ENCODE results near the gene ECE2. TPM values are rescaled to one million over a fixed set of nuclear protein-coding genes. Genes with fewer than 3 reads are reported as not detected.
"Not testable (repeated sequence)": the region's sequence is repeated elsewhere in the genome, so short reads cannot be mapped to it uniquely, and the experiment has no call there.

ECE2 gene
- total RNA-seq, 5 donors from 2014 or later (not counting 1 experiment from before 2014, with no cell fraction given): not detected

GRCh38 chr3:184261854-184262763 lies 13.7 kb upstream of the ECE2 start:
- ChIA-PET CTCF (interaction anchor here (0.6 to 1.1 kb wide), 5 partner anchors 12 to 1085 kb away, joined by 3 to 20 read pairs (median 4); partner anchors contain the start of gene EEF1AKMT4 (in 1 of the 2)), POLR2A (no interaction called here)
- peaks cover 5 to 70% of the 10 kb centered on the region in 2 experiments for H3K27me3 ChIP-seq (replicated peaks in 1 of 2; ENCODE audit: control insufficient read depth in 2 of 2, extremely low read depth in 1 of 2, insufficient read depth in 2 of 2, low read length in 1 of 2)
- H3K27ac ChIP-seq (ENCODE audit: low read length): no peak overlapping the region
- Mint-ChIP-seq H3K4me3 (peak overlapping the region; percentile 76 to 84 (median 84)), H3K27ac (peak overlapping the region in 1 of 2 donors; percentile 25), H3K4me1 (peaks cover 18 to 28% (median 25%) of the 10 kb centered on the region in 3 donors), H3K9me3 (no peaks in the 10 kb centered on the region), H3K27me3 (peaks cover 22 to 41% of the 10 kb centered on the region in 2 donors), H3K36me3 (no peaks in the 10 kb centered on the region)
- H3K4me1 ChIP-seq (ENCODE audit: control insufficient read depth in 1 of 2, extremely low read depth in 1 of 2, insufficient read depth in 2 of 2, low read length in 2 of 2): peaks cover 19 to 31% of the 10 kb centered on the region in 2 experiments
- peak in 3 of 4 experiments; percentile 18 to 21 (median 19) for ATAC-seq (replicated peaks in 1 of 4)
- H3K4me3 ChIP-seq (ENCODE audit: control insufficient read depth in 1 of 2, extremely low read depth in 1 of 2, low read length in 1 of 2): peak overlapping the region; percentile 49 to 71
- DNase-seq: peak in 8 of 35 experiments; percentile 14 to 41 (median 20)
- H3K36me3 ChIP-seq (ENCODE audit: control insufficient read depth in 2 of 2, extremely low read depth in 1 of 2, insufficient read depth in 1 of 2, low read length in 1 of 2): no peaks in the 10 kb centered on the region
- WGBS (ENCODE audit: insufficient coverage): 5% methylated on average over 36 of the region's 66 CpGs
- no peaks in the 10 kb centered on the region for H3K9me3 ChIP-seq

GRCh38 chr3:184262764-184263179 lies 13.1 kb upstream of the ECE2 start:
- H3K9me3 ChIP-seq: no peaks in the 10 kb centered on the region
- no peak for ATAC-seq (replicated peaks in 1 of 4)
- H3K27me3 Mint-ChIP-seq: peaks cover 29 to 48% of the 10 kb centered on the region in 2 donors
- H3K27me3 ChIP-seq (replicated peaks in 1 of 2; ENCODE audit: control insufficient read depth in 2 of 2, extremely low read depth in 1 of 2, insufficient read depth in 2 of 2, low read length in 1 of 2): peaks cover 9 to 74% of the 10 kb centered on the region in 2 experiments
- peak in 1 of 35 experiments; percentile 38 for DNase-seq
- no peaks in the 10 kb centered on the region for H3K36me3 ChIP-seq (ENCODE audit: control insufficient read depth in 2 of 2, extremely low read depth in 1 of 2, insufficient read depth in 1 of 2, low read length in 1 of 2)
- peak overlapping the region; percentile 61 to 76 (median 71) for H3K4me3 Mint-ChIP-seq
- H3K4me1 ChIP-seq (ENCODE audit: control insufficient read depth in 1 of 2, extremely low read depth in 1 of 2, insufficient read depth in 2 of 2, low read length in 2 of 2): peaks cover 19 to 31% of the 10 kb centered on the region in 2 experiments
- H3K9me3 Mint-ChIP-seq: no peaks in the 10 kb centered on the region
- H3K4me3 ChIP-seq (ENCODE audit: control insufficient read depth in 1 of 2, extremely low read depth in 1 of 2, low read length in 1 of 2): peak overlapping the region in 1 of 2 donors; percentile 44
- POLR2A ChIA-PET: no interaction called here
- CTCF ChIA-PET: interaction anchor here in 1 of 2 donors (0.6 to 1.0 kb wide), 4 partner anchors 13 to 1085 kb away, joined by 3 to 5 read pairs (median 4); partner anchors contain the start of gene EEF1AKMT4
- no peak overlapping the region for H3K27ac ChIP-seq (ENCODE audit: low read length)
- H3K4me1 Mint-ChIP-seq: peaks cover 18 to 28% (median 25%) of the 10 kb centered on the region in 3 donors
- WGBS (ENCODE audit: insufficient coverage): 22% methylated on average over 10 of the region's 15 CpGs
- H3K27ac Mint-ChIP-seq: no peak overlapping the region
- H3K36me3 Mint-ChIP-seq: no peaks in the 10 kb centered on the region

DNA sequence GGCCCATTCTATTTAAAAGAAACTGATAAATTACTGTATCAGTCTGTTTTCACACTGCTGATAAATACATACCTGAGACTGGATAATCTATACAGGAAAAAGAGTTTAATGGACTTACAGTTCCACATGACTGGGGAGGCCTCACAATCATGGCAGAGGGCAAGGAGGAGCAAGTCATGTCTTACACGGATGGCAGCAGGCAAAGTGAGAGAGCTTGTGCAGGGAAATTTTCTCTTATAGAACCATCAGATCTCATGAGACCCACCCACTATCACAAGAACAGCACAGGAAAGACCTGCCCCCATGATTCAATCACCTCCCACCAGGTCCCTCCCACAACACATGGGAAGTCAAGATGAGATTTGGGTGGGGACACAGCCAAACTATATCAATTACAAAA lies 8.6 kb upstream of the ECE2 start:
- CTCF ChIA-PET; DNase-seq; H3K4me3 ChIP-seq (ENCODE audit: control insufficient read depth in 1 of 2, extremely low read depth in 1 of 2, low read length in 1 of 2); H3K9me3 ChIP-seq; H3K9me3 Mint-ChIP-seq; H3K4me3 Mint-ChIP-seq; H3K36me3 ChIP-seq (ENCODE audit: control insufficient read depth in 2 of 2, extremely low read depth in 1 of 2, insufficient read depth in 1 of 2, low read length in 1 of 2); H3K4me1 ChIP-seq (ENCODE audit: control insufficient read depth in 1 of 2, extremely low read depth in 1 of 2, insufficient read depth in 2 of 2, low read length in 2 of 2); ATAC-seq (replicated peaks in 1 of 4); POLR2A ChIA-PET; H3K27ac Mint-ChIP-seq; H3K27ac ChIP-seq (ENCODE audit: low read length); H3K4me1 Mint-ChIP-seq; H3K36me3 Mint-ChIP-seq: not testable (repeated sequence)
- H3K27me3 Mint-ChIP-seq: peaks cover 42 to 57% of the 10 kb centered on the region in 2 donors
- peaks cover 7 to 56% of the 10 kb centered on the region in 2 experiments for H3K27me3 ChIP-seq (replicated peaks in 1 of 2; ENCODE audit: control insufficient read depth in 2 of 2, extremely low read depth in 1 of 2, insufficient read depth in 2 of 2, low read length in 1 of 2)
- WGBS (ENCODE audit: insufficient coverage): no CpG with 5 or more reads among the region's 1 CpG

GRCh38 chr3:184272269-184272668 lies 3.6 kb upstream of the ECE2 start:
- Histone ChIP-seq H3K4me1 (ENCODE audit: control insufficient read depth in 1 of 2, extremely low read depth in 1 of 2, insufficient read depth in 2 of 2, low read length in 2 of 2) (peaks cover 0 to 6% of the 10 kb centered on the region in 2 experiments), H3K27ac (ENCODE audit: low read length) (no peak overlapping the region), H3K4me3 (ENCODE audit: control insufficient read depth in 1 of 2, extremely low read depth in 1 of 2, low read length in 1 of 2) (no peak overlapping the region), H3K36me3 (ENCODE audit: control insufficient read depth in 2 of 2, extremely low read depth in 1 of 2, insufficient read depth in 1 of 2, low read length in 1 of 2) (no peaks in the 10 kb centered on the region), H3K9me3 (no peaks in the 10 kb centered on the region), H3K27me3 (replicated peaks in 1 of 2; ENCODE audit: control insufficient read depth in 2 of 2, extremely low read depth in 1 of 2, insufficient read depth in 2 of 2, low read length in 1 of 2) (peaks cover 11 to 44% of the 10 kb centered on the region in 2 experiments)
- POLR2A ChIA-PET: no interaction called here
- Mint-ChIP-seq H3K27ac (no peak overlapping the region), H3K4me1 (peaks cover 6 to 9% (median 9%) of the 10 kb centered on the region in 3 donors), H3K4me3 (no peak overlapping the region), H3K36me3 (no peaks in the 10 kb centered on the region), H3K27me3 (peaks cover 49 to 50% of the 10 kb centered on the region in 2 donors), H3K9me3 (no peaks in the 10 kb centered on the region)
- CTCF ChIA-PET: interaction anchor here in 1 of 2 donors (0.7 kb wide), 1 partner anchor 18 kb away, joined by 9 read pairs; no protein-coding TSS in a partner anchor
- WGBS (ENCODE audit: insufficient coverage): 40% methylated on average over 1 of the region's 1 CpG
- DNase-seq (no peak), ATAC-seq (replicated peaks in 1 of 4) (no peak)

DNA sequence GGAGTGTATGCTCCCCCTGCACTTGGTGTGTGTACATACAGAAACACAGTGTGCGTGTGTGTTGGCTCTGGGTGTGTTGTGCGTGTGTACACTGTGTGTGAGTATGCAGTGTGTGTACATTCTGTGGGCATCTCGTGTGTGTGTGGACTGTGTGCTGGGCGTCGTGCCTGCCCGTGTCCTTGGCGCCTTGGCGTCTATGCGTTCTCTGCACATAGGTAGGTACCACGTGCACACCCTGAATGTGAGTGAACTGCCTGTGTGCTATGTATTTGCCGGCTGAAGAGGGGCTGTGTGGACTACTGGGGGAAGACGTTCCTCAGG lies 481 bp upstream of the ECE2 start:
- no peak for ATAC-seq (replicated peaks in 1 of 4)
- no peaks in the 10 kb centered on the region for H3K36me3 ChIP-seq (ENCODE audit: control insufficient read depth in 2 of 2, extremely low read depth in 1 of 2, insufficient read depth in 1 of 2, low read length in 1 of 2)
- peak overlapping the region in 2 of 3 donors; percentile 2 to 63 for H3K4me3 Mint-ChIP-seq
- no peaks in the 10 kb centered on the region for H3K9me3 ChIP-seq
- peaks cover 6 to 9% (median 9%) of the 10 kb centered on the region in 3 donors for H3K4me1 Mint-ChIP-seq
- H3K27ac ChIP-seq (ENCODE audit: low read length): no peak overlapping the region
- H3K4me3 ChIP-seq (ENCODE audit: control insufficient read depth in 1 of 2, extremely low read depth in 1 of 2, low read length in 1 of 2): no peak overlapping the region
- H3K27ac Mint-ChIP-seq: no peak overlapping the region
- ChIA-PET CTCF (no interaction called here), POLR2A (no interaction called here)
- H3K27me3 ChIP-seq (replicated peaks in 1 of 2; ENCODE audit: control insufficient read depth in 2 of 2, extremely low read depth in 1 of 2, insufficient read depth in 2 of 2, low read length in 1 of 2): peaks cover 11 to 52% of the 10 kb centered on the region in 2 experiments
- DNase-seq: no peak
- H3K9me3 Mint-ChIP-seq: no peaks in the 10 kb centered on the region
- H3K27me3 Mint-ChIP-seq: peaks cover 44 to 52% of the 10 kb centered on the region in 2 donors
- no peaks in the 10 kb centered on the region for H3K36me3 Mint-ChIP-seq
- peaks cover 0 to 6% of the 10 kb centered on the region in 2 experiments for H3K4me1 ChIP-seq (ENCODE audit: control insufficient read depth in 1 of 2, extremely low read depth in 1 of 2, insufficient read depth in 2 of 2, low read length in 2 of 2)
- 81% methylated on average over 12 of the region's 12 CpGs for WGBS (ENCODE audit: insufficient coverage)

DNA sequence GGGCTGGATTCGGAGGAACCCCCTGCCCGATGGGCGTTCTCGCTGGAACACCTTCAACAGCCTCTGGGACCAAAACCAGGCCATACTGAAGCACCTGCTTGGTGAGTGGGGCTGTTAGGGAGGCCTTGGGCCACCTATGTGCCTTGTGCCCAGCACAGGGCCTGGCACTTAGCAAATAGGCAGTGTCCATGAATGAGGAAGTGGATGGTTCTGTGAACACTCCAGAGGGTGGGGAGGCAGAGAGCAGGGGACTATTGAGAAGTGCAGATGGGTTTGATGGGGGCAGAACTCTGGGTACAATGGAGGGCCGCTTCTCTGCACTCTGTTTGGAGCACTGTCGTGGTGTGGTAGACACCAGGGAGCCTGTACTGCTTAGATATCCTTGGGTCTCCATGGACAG lies 1.5 kb downstream of the ECE2 start:
- Histone ChIP-seq H3K4me1 (ENCODE audit: control insufficient read depth in 1 of 2, extremely low read depth in 1 of 2, insufficient read depth in 2 of 2, low read length in 2 of 2) (peaks cover 0 to 6% of the 10 kb centered on the region in 2 experiments), H3K27me3 (replicated peaks in 1 of 2; ENCODE audit: control insufficient read depth in 2 of 2, extremely low read depth in 1 of 2, insufficient read depth in 2 of 2, low read length in 1 of 2) (peaks cover 11 to 46% of the 10 kb centered on the region in 2 experiments), H3K9me3 (no peaks in the 10 kb centered on the region), H3K36me3 (ENCODE audit: control insufficient read depth in 2 of 2, extremely low read depth in 1 of 2, insufficient read depth in 1 of 2, low read length in 1 of 2) (no peaks in the 10 kb centered on the region), H3K4me3 (ENCODE audit: control insufficient read depth in 1 of 2, extremely low read depth in 1 of 2, low read length in 1 of 2) (no peak overlapping the region), H3K27ac (ENCODE audit: low read length) (no peak overlapping the region)
- POLR2A ChIA-PET: no interaction called here
- CTCF ChIA-PET: no interaction called here
- WGBS (ENCODE audit: insufficient coverage): 84% methylated on average over 6 of the region's 6 CpGs
- Mint-ChIP-seq H3K9me3 (no peaks in the 10 kb centered on the region), H3K27ac (no peak overlapping the region), H3K36me3 (no peaks in the 10 kb centered on the region), H3K4me1 (peaks cover 6 to 9% (median 9%) of the 10 kb centered on the region in 3 donors), H3K27me3 (peaks cover 34 to 46% of the 10 kb centered on the region in 2 donors), H3K4me3 (no peak overlapping the region)
- ATAC-seq (replicated peaks in 1 of 4) (no peak), DNase-seq (no peak)
